GM18868 (cell line): ENCODE results near the gene NDRG2.
A peak's percentile ranks its signal among the peaks of the same experiment; 100 is the strongest.

Experiments used
- ATAC-seq: cut with Tn5 transposase; IDR thresholded peaks from one replicate; pipeline ENCODE4 v1.9.1; 2021; ENCODE audit warnings: mild to moderate bottlenecking, moderate library complexity; ENCODE audit not compliant: unreplicated experiment

The NDRG2 gene

DNA sequence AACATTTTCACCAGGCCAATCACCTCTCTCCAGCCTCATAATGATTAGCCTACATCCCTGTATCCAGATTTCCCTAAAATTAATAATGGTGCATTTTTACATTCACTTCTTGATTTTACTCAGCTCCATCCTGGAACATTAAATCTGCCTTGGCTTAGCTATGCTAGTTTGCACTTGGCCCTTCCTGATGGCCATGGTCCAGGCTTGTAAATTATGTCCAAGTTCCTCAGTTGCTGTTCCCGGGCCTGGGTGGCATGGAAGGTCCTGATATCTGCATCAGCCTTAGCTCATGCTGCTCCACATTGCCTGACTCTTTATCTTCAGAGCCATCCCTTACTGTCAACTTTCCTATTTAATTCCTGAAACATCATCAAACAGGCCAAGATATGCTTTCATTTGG is 46.2 kb downstream of the NDRG2 start:
- no peak for ATAC-seq

DNA sequence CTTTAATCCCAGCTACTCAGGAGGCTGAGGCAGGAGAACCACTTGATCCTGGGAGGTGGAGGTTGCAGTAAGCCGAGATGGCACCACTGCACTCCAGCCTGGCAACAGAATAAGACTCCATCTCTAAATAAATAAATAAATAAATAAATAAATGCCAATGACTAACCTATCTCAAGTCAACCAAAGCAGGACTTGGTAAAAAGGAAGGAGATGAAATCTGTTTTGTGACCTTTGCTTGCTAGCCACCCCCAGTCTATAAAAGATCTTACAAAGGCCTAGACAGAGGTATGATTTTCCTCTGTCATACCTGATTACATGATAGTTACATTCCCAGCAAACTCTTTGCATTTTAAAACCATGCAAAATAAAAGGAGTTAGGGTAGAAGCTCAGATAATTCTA is 48.6 kb downstream of the NDRG2 start:
- ATAC-seq: no peak

- ATAC-seq: no peak
These were observed 51.4 kb downstream of the NDRG2 start for GRCh38 chr14:20973501-20973900.

GRCh38 chr14:20971705-20972021 is 53.2 kb downstream of the NDRG2 start:
- ATAC-seq: peak; percentile 27

GRCh38 chr14:20970983-20971704 is 53.7 kb downstream of the NDRG2 start:
- ATAC-seq: peak; percentile 93

DNA sequence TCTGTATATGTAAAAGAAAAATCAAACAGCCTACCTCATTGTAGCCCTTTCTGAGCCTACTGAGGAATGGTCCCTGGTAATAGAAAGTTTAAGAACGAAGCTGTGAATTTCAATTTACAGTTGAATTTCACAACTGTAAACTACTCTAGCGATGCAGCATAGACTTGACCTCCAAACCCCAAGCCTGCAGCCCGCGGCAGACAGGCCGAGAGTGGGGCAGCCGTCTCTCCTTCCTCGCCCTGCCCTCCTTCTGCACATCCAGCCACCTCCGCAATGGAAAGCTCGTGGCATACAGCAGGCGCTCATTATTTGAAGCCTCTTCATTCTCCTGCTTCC is 54.2 kb downstream of the NDRG2 start:
- no peak for ATAC-seq

DNA sequence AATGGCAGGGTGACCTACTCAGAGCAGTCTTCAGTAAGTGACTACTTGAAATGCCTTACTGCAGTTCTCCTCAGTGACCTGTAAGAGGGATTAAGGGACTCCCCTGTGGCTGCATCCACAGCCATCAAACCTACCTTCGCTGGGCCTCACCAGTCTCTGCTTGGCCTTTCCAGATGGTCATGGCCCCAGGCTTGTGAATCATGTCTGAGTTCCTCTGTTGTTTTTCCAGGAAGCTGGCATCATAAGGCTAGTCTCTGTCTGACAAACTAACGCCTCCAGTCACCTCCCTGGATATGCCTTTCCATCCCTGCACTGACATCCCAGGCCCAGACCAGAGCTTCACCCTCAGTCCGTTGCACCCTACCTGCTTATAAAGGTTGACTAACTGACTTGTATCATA is 55.5 kb downstream of the NDRG2 start:
- ATAC-seq: no peak
